Midbrain (tissue), 1 donor: ENCODE data around the gene PARD6G.
A peak's percentile ranks its signal among the peaks of the same experiment; 100 is the strongest.
"Not testable (repeated sequence)": the region's sequence is repeated elsewhere in the genome, so short reads cannot be mapped to it uniquely, and the experiment has no call there.

Source experiments
- DNase-seq: peaks from one replicate; lab custom pipeline; 2025; lab: John Stamatoyannopoulos, UW

The PARD6G gene

DNA sequence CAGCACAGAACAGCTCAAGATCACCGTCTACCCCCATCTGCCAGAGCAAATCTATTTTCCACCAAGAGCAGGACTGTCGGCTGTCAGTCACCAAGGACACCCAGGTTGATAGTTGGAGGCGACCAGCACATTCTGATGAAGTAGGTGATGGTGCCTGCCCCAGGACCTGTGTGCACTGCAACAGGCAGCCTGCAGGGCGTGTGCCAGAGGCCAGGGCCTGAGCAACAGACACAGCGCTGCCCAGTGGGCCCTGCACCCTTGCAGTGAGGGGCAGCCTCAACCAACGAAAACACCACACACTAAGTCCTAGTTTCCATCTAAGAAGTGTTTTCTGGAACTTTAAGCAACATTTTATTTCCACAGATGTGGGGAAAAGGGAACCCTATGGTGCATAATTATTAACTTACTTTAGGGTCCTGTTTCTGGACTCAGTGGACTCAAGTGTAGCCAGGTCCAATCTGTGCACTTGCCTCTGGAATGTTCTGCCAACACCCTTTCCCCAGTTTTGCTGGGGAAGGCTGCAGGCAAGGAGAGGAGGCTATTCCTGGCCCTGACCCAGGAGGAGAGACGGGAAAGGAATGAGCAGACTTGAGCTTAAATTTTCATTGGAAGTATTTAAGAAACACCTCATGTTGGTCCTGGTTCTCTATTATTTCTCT, 76.8 kb downstream of the PARD6G start:
- DNase-seq: no peak

GRCh38 chr18:80169607-80170006, 77.7 kb downstream of the PARD6G start:
- no peak for DNase-seq

DNA sequence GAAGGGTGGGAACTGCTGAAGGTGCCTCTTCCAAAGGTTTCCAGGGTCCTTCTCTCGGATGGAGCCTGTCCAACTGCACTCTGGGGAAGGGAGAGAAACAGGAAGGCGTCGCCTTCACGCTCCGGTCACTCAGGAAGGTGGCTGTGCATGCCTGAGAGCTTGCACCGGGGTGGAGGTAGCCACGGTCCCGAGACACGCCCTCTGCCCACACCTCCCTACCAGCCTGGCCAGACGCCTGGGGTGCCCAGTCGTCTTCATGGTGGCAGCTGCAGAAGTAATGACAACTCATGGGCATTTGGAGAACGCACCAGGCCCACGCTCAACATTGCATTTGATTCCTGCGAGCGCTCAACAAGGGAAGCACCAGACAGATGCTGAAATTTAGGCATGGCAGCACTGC, 78.3 kb downstream of the PARD6G start:
- no peak for DNase-seq

DNA sequence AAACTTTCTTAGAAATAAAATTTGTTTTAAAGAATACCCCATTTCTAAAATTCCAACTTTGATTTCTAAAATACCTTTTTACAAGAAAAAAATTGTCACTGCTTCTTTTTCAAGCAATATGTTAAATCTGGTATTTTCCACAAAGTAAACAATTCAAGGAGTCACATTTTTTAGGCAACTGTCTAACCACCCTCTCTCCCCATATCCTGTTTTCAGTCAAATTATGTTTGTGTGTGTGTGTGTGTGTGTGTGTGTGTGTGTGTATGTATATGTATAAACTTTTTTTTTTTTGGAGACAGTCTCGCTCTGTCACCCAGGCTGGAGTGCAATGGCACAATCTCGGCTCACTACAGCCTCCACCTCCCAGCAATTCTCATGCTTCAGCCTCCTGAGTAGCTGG, 79.0 kb downstream of the PARD6G start:
- no peak for DNase-seq

- no peak for DNase-seq
Measured at GRCh38 chr18:80167931-80168330, 79.4 kb downstream of the PARD6G start.

GRCh38 chr18:80167331-80167730, 80.0 kb downstream of the PARD6G start:
- DNase-seq: no peak

- no peak for DNase-seq
Measured at GRCh38 chr18:80166725-80167124, 80.6 kb downstream of the PARD6G start.

DNA sequence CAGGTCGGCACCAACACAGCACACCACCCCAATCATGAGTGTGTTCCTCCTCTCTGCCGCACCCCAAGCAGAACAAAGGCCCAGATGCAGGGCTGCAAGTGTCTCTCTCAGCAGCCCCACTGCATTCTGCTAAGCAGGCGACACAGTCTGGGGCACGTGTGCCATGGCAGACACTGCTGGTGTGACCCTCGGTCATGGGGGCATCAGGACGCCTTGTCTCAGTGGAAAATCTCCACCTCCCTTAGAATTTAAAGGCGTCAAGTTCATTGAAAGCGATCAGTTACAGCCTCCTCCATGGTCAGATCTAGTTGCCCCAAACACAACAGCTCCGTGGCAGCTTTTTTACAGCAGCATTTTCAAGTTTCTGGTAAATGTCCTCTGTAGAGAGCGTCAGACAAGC, 81.1 kb downstream of the PARD6G start:
- no peak for DNase-seq

GRCh38 chr18:80164727-80165355, 82.5 kb downstream of the PARD6G start:
- not testable (repeated sequence) for DNase-seq

DNA sequence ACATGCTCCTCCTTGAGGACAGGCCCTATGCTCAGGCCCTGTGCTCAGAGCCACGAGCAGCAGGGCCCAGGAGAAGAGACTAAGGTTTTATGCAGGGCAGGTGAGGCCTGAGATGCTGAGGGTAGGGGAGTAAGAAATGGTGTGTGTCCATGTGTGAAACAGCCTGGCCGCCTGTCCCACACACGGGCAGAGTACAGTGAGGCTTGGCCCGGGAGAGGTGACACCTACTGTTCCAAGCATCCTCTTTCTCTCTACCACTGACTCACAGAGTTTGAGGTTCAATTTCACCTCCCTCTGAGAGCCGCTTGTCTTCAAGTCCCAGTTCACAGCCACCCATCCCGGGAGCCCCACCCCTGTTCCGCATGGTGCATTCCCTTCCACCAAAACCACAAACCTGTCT, 84.1 kb downstream of the PARD6G start:
- no peak for DNase-seq

DNA sequence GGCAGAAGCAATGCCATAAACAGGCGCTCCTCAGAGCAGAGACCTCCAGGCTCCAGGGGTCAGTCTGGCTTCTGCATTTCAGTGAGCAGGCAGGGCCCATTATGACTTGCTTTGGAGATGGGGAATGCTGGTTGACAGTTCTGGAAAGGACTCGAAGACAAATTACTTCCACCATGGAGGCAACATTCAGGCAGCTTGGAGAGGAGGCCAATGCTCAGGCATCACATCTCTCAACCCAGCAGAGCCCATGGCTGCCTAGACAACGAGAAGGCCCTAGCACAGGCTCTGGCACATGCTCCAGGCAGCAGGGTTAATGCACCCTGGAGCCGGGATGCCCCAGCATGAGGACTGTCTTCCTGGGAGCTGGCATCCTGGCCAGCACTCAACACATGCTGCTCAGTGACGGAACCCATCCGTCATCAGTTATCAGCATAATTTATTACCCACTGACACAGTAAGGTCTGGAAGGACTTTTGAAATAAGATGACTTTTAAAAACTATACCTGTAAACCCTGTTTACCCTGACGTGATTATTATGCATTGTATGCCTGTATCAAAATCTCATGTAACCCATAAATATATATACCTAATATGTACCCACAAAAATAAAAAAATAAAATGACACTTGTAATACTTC, 85.4 kb downstream of the PARD6G start:
- no peak for DNase-seq

DNA sequence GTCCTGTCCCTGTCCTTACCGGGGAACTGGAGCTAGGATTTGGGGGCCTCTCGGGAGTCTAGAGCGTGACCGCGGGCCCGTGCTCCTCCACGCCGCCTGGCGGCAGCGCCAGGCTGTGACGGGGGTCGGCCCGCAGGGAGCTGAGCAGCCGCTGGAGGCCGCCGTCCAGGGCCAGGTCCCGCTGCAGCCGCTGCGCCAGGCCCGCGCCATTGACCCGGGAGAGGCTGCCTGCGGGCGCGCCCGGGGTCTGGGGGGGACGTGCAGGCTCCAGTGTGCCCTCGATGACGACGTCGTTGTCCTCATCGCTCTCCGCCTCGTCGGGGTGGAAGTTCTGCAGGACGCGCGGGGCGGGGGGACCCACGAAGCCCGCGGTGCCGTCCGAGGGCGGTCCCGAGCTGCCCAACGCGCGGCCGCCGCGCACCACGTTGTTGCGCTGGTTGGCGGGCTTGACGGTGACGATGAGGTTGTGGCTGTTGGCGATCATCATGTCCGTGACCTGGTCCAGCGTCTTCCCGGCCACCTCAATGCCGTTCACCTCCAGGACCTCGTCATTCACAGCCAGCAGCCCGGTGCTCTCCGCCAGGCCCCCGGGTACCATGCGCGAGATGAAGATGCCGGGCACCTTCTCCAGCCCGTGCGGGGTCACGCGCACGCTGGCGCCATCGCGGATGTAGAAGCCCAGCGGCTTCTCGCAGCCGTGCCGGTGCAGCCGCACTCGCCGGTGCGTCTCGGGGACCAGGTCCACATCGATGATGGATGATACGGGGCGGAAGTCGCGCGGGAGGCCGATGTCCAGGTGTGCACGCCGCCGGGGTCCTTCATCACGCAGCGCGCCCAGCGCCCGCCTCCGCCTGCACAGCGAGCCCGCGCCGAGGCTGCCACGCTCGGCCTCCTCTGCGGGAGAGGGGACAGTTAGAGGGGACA, 87.3 kb downstream of the PARD6G start:
- DNase-seq: no peak

GRCh38 chr18:80158365-80158764, 88.9 kb downstream of the PARD6G start:
- DNase-seq: no peak

DNA sequence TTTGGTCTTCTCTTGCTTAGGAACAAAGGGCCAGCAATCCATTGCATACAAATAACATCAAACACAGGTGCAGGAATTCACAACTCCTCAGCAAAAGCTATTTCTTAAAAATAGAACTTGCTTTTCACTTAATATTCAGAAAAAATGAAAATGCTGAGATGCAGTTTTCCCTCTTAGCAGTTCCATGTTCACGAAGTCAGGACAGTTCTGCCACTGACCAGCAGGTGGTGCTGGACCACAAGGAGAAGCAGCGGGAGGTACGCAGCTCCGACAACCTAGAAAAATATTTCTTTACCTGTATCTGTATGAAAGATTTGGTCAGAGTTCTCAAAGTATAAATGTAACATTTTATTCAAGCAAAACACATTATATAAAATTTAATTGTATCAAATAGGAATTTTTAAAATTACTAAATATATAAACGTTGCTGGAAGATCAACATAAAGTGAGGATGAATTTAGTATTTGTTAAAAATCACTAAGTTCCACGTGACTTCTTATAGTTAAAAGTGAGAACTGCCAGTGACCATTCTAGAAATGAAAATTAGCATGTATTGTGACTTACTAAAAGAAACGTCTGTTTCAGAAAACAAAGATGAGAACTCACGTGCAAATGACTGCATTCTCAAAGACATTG, 89.5 kb downstream of the PARD6G start:
- DNase-seq: peak; percentile 85

DNA sequence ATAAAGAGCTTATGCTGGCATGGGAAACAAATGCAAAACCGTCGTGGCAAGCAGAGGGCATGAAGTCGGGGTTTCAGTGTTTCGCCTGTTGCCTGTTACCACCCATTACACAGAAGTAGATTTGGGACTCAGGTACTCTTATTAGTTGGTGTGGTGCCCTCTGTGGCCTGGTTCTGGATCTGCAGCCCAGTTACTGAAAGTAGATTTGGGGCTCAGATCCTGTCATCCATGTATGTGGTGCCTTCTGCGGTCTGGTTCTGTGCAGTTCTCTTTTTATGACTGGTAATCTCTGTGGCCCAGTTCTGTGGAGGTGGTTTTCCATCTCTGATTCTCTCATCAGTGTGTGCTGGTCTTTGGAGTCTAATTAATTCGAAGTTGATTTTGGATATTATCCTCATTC, 93.0 kb downstream of the PARD6G start:
- no peak for DNase-seq

- no peak for DNase-seq
Measured at GRCh38 chr18:80149667-80150066, 97.6 kb downstream of the PARD6G start.

DNA sequence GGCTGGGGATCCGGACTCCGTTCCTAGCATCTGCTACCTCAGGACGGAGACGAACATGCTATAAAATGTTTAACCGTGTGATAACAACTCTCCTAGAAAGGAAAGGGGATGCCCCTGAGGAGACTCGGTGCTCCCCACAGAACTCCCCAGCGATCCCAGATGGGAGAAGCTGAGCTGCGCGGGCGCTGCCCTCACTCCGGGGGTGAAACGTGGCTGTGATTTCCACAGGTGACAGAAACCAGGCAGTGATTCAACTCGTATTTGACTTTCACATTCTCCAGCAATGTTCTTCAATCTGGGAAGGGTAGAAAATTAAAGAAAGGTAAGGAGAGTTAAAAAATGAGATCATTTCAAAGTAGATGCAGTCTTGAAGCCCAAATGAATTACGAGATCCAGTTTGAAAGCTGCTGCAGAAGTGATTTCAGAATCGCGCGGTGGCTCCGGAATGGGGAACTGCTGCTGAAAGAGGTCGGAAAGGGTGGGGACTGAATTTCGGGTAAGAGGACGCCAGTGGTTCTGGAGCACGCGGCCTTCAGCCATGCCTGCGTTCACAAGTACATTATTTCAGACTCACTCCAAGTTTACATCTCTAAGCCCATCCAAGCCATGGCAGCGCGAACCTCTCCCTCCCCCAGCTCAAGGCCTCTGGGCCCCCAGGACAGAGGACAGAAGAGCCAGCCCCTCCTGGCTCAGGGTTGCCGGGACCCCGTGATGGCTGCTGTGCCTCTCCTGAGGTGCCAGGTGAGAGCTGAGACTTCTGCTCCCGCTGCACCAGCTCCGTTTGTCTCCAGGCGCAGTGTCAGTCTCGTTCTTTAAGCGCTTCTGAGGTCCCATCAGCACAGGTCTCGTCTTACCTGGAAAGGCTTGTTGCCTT, 98.8 kb downstream of the PARD6G start:
- no peak for DNase-seq

DNA sequence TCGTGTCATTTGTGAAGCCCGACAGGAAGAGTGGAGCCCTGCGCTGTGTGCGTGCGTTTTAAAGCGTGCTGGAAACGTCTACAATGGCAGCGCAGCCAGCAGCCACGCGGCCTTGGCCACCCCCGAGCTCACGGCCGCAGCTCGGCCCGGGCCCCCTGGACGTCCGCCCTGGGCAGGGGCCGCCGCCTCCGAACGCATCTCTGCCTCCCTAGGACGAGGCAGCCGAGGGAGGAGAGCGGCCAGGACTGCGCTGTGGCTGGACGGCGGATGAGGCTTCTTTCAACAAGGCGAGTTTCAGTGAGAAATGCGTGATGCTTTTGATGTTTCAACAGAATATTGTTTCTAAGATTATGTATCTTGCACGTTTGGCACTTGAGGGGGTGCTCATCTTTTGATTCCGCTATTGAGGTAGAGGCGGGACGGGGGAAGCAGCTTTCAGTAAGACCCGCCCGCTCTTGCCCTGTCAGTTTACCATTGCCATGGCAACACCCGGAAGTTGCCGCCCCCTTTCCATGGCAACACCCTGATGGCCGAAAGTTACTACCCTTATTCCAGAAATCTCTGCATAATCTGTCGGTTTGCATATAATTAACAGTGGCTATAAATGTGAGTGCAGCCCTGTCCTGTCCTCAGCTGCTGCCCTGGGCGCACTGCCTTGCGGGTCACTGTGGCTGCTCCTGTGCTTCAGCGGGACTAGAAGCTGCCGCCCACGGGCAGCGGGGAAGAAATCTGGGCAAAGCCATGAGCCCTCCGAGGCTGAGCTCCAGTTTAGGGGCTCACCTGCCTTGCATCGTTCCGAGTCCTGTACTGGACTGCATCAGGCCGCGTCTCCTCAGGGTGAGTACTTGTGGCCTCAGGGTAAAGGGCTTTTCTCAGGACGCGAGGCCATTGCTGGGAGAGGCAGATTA, 99.6 kb downstream of the PARD6G start:
- peak; percentile 86 for DNase-seq

DNA sequence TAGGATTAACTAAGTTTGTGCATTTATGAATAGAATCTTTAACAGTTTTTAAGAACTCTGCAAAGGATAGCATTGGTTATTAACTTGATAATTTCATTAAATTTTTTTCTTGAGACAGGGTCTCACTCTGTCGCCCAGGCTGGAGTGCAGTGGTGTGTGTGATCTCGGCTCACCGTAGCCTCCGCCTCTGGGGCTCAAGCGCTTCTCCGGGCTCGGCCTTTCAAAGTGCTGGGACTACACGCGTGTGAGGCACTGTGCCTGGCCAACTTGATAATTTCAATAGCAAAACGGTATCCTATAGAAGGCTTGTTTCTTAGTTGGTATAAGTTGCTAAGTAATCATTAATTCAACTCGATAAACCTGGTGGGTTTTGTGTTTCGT, 100.3 kb downstream of the PARD6G start:
- no peak for DNase-seq
